NCI-H1105 (cell line): ENCODE results near the gene PNRC1.
A peak's percentile ranks its signal among the peaks of the same experiment; 100 is the strongest.
"Not testable (repeated sequence)": the region's sequence is repeated elsewhere in the genome, so short reads cannot be mapped to it uniquely, and the experiment has no call there.

ENCODE experiments used
- DNase-seq: peaks from one replicate; lab custom pipeline; 2025; lab: John Stamatoyannopoulos, UW

Gene PNRC1

DNA sequence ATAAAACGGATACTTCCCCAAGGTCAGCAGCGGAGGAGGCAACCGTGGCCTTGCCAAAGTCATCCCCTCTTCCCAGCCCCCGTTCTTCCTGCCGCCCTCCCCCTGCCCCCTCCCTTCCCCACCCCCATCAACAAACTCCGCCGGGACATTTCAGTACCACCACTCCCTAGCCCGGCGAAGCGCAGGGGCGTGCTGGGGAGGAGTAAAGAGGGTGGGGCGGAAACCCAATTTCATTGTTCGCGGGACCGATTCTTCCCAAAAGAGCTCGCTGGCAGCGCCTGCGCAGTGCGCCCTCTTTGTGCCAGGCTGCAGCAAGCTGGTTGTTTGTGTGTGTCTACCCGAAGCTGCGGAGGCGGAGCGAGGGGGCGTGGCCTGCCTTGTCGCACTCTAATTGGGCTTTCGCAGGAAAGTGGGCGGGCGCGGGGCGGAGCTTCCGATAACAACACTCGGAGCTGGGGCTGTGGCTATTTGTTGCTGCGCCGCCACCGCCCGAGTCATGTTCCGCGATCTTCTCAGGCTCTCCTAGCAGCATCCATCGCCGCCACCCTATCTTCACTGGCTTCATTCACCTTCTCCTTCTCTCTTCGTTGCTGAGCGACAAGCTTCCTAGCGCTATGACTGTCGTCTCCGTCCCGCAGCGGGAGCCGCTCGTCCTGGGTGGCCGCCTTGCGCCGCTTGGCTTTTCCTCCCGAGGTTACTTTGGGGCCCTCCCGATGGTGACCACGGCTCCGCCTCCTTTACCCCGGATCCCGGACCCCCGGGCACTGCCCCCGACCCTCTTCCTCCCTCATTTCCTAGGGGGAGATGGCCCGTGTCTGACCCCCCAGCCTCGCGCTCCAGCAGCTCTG, at the start of gene PNRC1:
Gene PNRC1, plus strand, starts transcription at position 471 of the 848 bp plus-strand sequence. Its CDS starts 144 bp downstream, at position 615.
- peak; percentile 98 for DNase-seq

DNA sequence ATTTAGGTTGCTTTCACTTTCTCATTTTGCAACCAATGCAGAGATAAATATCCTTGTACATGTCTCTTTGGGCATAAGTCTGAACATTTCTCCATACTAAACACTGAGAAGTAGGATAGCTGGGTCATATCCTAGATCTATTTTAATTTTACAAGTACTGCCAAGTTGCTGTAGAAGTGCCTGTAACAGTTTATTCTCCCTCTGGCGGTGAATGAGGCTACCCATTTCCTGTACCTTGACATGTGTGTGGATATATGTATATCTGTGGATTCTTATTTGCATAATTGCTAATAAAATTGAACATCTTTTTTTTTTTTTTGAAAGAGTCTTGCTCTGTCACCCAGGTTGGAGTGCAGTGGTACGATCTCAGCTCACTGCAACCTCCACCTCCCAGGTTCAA, 48.0 kb upstream of the PNRC1 start:
- DNase-seq, result no peak

DNA sequence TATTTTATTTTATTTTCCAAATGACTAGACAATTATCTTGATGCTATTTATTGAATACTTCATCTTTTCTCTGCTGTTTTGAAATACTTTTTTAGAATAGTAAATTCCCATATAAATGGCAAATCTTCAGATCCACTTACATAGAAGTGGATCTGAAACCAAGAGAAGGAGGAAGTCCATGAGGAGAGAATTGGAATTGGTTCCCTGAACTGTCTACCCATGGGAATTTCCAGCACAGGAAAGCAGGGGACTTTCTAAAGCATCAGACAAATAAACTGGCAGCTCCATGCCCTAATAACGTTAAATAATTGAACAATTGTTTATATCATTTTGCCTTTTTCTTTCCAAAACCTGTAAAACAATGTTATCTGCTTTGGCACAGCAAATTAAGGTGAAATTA, 47.1 kb upstream of the PNRC1 start:
- no peak for DNase-seq

DNA sequence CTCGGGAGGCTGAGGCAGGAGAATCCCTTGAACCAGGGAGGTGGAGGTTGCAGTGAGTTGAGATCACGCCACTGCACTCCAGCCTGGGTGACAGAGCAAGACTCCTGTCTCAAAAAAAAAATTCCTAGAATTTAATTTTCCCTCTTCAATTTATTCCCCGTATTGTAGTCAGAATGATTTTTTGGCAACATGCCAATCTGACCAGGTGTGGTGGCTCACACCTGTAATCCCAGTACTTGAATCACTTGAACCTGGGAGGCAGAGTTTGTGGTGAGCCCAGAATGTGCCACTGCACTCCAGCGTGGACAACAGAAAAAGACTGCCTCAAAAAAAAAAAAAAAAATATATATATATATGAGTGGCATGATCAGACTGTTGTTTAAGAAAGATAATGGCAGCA, 46.4 kb upstream of the PNRC1 start:
- DNase-seq, result peak; percentile 12

DNA sequence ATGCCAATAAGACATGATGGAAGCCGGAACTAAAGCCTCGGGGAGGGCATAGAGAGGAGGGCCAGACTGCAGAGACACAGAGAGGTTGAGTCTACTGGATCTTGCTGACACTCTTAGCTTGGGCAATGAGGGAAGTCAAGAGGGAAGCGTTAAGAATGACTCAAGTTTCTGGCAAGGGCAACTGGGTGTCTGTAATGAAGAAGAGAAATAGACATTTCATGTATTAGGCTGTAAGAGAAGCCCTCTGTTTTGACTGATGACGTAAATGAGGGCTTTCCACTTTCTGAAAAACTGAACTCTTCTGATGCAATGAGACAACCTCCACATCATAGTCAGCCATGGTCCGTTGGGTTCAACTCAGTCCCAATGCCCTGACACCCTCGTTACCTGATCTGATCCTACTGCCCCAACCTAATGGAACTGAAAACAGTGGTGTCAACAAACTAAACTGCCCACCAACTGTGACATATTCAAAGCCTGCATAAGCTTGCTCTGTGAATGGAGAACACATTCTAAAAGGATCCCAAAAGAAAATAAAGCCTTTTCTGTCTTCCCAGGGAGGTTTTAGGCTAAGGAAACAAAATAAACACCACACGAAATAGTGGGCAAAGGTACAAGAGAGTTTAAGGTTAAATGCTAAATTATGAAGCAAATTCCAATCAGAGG, 45.8 kb upstream of the PNRC1 start:
- DNase-seq, result no peak

DNA sequence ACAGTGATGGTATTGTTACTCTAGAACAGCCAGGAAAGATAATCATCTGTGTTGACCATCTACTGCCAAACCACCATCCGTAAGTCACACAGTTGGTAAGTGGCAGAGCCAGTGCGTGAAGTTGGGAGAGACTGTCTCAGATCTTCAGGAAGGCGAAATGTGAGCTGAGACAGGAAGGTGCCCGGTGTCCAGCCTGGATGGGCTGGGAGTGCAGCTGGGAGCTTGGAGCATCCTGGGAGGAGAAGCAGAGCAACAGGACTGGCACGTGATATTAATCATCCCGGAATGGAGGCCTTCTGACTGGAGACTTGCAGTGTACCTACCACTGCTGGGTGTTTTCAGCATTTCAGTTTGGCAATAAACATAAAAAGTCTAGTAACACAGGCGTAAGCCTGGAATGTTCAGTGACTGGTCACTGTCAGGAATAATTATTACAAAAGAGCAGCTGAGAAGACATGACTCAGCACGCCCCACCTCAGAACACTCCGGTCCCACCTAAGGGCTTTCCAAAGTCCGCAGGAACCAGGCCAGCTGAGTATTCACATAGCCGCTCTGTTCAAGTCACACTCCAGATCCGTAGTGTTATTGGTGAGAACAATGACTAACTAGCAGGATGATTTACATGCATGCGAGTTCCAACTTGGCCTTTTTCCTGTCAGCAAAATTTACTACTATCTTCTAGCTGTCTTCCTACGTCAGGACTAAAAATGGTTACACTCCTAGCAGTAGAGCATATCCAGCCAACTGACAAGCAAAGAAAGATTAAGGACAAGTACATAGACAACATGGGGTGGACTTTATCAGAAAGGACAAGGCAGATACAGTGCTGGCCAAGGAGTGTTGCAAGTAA, 45.1 kb upstream of the PNRC1 start:
- DNase-seq, result no peak

DNA sequence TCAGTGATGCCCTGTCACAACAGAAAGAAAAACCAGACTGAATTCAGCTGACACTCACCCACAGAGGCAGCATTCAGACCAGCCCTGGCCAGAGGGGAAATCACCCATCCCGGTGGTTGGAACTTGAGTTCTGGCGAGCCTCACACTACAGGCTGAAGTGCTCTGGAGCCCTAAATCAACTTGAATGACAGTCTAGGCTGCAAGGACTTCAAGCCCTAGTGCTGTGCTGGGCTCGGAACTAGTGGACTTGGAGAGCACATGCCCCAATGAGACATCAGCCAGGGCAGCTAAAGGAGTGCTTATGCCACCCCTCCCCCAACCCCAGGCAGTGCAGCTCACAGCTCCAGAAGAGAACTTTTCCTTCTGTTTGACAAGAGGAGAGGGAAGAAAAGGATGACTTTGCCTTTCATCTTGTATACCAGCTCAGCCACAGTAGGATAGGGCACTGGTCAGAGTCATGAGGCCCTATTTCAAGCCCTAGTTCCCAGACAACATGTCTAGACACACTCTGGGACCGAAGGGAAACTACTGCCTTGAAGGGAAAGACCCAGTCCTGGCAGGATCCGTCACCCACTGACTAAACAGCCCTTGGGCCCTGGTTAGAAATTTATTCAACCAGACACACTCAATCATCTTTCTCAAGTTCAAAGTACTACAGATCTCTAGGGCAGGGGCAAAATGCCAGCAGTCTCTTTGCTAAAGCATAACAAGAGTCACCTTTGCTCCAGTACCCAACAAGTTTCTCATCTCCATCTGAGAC, 43.2 kb upstream of the PNRC1 start:
- no peak for DNase-seq

DNA sequence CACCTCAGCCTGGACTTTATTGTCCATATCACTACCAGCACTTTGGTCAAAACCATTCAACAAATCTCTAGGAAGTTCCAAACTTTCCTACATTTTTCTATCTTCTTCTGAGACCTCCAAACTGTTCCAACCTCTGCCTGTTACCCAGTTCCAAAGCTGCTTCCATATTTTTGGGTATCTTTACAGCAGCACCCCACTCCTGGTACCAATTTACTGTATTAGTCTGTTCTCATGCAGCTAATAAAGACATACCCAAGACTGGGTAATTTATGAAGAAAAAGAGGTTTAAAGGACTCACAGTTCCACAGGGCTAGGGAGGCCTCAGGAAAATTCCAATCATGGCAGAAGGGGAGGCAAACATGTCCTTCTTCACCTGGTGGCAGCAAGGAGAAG, 42.7 kb upstream of the PNRC1 start:
- DNase-seq, result not testable (repeated sequence)

DNA sequence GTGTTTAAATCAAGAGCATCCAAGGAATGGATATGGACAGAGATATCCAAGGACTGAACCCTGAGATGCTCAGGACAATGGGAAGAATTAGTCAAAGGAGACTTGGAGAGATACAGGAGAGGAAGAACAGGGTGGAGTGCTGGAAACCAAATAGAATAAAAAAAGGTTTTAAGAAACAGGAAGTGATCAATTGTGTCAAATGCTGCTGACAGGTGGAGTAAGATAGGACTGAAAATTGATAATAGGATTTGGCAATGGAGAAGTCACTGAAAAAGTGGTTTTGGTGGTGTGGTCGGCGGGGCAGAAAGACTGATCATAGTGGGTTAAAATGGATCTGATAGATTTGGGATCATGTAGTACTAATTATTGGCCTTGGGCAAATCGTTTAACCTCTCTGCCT, 37.9 kb upstream of the PNRC1 start:
- no peak for DNase-seq

DNA sequence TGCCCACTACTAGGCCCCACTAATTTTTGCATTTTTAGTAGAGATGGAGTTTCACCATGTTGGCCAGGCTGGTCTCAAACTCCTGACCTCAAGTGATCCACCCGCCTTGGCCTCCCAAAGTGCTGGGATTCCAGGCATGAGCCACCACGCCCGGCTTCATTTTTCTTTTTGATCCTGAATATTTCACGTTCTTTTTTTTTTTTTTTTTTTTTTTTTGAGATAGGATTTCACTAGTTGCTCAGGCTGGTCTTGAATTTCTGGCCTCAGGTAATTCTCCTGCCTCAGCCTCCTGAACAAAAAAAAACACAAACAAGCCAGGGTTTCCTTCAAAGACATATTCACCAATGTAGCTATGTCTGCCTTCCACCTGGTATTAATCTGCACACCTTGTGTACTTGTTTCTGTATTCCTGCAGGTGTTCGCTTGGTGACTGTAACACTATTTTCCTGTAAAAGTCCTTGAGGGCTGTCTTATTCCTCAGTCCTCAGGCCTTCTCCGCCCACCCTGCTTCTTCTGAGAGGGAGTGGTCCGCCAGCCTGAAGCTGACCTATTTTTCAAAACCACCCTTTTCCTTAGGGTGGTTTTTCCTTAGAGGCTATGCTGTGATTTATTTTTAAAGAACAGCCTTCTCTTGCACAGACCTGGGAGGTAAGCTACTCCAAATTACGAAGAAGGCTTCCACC, 36.1 kb upstream of the PNRC1 start:
- no peak for DNase-seq

DNA sequence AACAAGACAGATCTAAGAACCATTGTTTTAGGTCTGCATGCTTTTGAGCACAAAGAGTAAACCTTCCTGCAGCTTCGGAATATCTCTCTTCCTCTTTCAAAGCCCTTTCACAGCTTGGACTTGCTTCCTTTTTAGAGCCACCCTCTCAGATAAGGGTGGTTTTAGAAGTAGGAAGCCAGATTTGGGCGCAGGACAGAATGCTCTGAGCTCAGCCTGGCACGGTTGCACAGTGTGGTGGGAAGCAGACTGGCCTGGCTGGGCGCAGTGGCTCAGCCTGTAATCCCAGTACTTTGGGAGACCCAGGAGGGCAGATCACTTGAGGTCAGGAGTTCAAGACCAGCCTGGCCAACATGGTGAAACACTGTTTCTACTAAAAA, 35.6 kb upstream of the PNRC1 start:
- DNase-seq, result no peak

DNA sequence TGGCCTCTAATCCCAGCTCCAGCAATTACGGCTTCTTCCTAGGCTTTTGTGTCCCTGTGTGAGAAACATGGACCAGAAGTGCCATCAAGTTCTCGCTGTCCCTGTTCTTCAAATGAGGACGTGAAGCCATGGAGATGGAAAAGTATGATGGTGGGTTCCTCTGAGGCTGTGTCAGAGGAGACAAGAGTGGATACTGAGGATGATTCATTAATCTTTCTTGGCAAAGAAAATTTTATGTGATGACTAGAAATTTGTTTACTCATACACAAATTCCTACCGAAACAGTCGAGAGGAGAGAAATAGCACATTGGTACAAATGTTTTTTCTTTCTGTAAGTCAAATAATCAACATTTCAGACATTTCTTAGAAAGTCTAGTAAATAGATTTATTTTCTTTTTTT, 35.0 kb upstream of the PNRC1 start:
- DNase-seq, result no peak

DNA sequence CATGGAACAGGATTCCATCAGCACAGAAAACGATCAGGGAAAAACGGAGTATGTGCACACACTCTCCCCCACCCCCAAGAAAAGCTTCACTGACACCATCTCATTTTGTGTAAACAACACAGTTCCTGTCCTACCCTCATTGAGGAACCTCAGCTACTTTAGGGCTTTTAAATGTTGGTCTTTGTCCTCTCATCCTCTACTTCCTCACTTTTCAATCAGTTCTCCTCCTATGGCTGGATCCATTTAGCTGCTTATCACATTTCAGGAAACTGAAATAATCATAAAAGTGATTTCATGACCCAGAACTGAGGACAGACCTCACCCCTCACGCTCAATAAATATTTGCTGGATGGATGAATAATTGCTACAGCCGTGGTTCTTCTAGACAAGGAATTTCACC, 33.1 kb upstream of the PNRC1 start:
- DNase-seq, result no peak

DNA sequence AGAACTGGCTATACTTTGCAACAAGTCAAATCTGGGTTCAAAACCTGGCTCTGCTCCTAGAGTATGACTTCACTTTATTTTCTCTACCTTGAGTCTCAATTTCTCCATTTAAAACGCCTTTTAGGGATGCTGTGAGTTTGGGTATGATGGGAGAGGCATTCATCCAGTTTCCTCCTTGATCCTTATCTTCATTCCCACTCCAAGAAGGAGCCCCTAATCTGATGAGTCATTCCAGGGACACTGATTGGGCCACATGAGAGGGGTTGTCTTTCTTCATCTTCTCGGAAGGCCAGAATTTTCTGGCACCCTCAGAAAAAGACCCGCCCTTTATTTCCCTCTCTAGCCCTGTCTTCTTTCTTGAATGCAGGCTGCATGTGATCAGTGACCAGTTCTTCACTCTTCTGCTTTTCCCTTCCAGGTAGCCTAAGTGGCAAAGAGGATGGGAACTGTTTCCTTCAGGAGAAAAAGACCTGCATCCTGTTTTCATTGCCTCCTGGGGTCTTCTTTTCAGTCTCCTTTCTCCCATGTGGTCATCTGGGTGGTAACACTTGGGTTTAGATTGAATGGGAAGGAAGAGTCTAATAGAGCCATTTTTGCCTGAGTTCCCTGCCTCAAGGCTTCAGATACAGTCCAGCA, 32.1 kb upstream of the PNRC1 start:
- DNase-seq, result no peak

DNA sequence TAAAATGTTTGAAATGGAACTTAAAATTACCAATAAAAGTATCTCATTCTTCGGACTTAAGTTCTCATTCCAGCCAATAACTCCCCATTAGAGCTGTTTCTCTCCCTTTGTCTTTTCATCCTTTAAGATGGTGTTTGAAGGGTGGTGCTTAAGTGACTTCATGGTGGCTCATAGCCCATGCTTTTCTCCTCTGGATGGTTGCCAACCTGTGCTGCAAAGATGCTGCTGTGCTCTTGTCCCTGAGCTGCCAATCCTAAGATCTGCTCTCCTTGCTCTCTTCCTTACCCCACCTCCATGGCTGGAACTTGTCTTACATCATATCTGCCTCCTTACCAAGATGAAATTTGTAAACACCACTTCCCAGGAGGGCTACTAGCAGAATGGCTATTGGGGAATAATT, 31.6 kb upstream of the PNRC1 start:
- no peak for DNase-seq

DNA sequence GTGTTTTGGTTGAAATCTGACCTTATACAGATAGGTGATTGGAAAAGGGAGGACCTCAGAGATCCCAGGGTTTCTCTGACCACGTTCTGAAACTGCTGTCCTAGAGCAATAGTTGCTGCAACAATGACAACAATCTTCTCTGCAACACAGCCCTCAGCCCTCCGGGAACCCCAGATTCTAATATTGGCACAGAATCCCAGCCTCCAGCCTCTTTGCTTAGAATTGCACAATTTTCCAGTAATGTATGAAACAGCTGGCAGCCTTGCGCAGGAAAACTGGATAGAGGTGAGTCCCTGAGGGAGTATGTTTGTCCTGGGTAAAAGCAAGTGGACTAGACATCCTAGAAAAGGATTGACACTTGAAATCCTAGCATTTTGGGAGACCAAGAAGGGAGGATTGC, 30.4 kb upstream of the PNRC1 start:
- DNase-seq, result no peak

DNA sequence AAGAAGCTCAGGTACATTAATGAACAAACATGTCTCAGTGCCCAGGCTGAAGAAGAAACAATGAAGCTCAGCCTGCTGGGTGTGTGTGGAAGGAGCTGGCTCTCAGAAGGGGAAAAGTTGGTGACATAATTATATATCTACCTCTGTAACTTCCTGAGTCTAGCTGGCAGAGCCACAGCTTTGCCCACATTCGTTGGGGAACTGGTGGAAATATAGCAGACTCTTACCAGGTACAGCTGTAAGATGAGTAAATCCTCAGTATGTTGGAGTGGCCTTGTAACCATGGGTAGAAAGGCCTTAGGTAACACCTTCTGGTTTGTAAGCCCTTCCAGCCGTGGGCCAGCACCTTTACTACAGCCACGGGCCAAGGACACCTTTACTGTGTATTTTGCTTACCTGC, 29.9 kb upstream of the PNRC1 start:
- DNase-seq, result no peak

DNA sequence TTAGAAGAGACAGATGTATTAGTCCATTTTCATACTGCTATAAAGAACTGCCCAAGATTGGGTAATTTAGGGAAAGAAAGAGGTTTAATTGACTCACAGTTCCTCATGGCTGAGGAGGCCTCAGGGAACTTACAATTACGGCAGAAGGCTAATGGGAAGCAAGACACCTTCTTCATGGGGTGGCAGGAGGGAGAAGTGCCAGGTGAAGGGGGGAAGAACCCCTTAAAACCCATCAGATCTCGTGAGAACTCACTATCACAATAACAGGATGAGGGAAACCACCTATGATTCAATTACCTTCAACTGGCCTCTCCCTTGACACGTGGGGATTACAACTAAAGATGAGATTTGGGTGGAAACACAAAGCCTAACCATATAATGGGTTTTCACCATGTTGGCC, 28.9 kb upstream of the PNRC1 start:
- no peak for DNase-seq

DNA sequence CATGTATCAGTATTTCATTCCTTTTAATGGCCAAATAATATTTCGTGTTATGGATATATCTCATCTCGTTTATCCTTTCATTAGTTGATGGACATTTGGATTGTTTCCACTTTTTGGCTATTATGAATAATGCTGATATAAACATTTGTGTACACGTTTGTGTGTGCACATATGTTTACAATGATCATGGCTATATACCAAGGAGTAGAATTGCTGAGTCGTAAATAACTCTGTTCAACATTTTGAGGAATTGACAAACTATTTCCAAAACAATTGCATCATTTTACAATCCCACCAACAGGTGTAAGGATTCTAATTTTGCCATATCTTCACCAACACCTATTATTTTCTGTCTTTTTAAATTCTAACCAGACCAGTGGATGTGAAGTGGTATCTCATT, 26.3 kb upstream of the PNRC1 start:
- DNase-seq, result no peak

DNA sequence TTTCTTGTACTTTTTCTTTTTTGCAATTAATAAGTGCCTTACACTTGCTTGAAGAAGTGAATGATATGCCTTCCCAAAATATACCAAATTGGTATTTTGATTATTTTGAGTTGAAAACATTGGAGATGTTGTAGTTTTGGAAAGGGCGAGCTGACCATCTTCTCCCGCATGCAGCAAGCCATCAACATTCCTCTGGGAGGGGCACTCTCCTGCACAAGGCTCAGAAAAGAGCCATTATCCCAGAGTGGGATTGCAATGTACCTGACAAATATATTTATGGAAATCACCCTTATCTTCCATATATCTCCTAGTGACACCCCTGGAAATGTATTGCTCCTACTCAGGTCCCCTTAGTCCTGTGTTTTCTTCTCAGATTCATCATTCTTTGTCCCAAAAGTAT, 22.8 kb upstream of the PNRC1 start:
- no peak for DNase-seq

DNA sequence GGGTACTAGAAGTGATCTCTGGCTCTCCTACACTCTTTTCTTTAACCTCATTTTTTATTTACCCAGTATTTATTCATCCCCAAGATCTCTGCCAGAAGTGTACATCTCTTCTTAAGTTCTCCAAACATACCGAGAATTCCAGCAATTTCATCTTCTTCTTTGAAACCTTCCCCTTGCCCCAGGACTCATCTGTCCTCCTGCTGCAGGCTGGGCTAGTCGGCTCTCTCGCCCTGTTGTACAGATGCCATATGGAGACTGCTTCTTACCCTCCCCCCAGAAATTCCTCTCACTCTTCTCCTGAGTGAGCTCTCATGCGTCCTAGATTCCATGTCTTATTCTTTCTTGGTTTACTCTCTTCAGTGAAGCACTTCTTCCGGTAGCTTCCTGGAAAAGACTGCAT, 21.9 kb upstream of the PNRC1 start:
- DNase-seq, result no peak
